ENCODE data around the gene OR4Q2. TPM values are rescaled to one million over a fixed set of nuclear protein-coding genes. Genes with fewer than 3 reads are reported as not detected.

Gene OR4Q2
- total and polyA plus RNA-seq, 2 donors from 2014 or later, result not detected

- DNase-seq, result no peak
- no peak overlapping the region for H3K4me3 ChIP-seq (ENCODE audit: low read length in 3 of 3)
- H3K9ac ChIP-seq (ENCODE audit: low read length in 3 of 3), result no peak overlapping the region
- H3K36me3 ChIP-seq (ENCODE audit: control insufficient read depth in 2 of 3, insufficient read depth in 3 of 3, low read length in 3 of 3), result no peaks in the 10 kb centered on the region
- no peak overlapping the region for H3K27ac ChIP-seq (ENCODE audit: low read depth in 2 of 2, low read length in 2 of 2)
- FAIRE-seq, result no peak
- no peaks in the 10 kb centered on the region for H3K4me1 ChIP-seq (ENCODE audit: control insufficient read depth in 2 of 3, insufficient read depth in 2 of 3, low read depth in 1 of 3, low read length in 3 of 3)
- intact Hi-C loops (cut with DNase I), result no loop called here
- TF ChIP-seq, protein P1, sequence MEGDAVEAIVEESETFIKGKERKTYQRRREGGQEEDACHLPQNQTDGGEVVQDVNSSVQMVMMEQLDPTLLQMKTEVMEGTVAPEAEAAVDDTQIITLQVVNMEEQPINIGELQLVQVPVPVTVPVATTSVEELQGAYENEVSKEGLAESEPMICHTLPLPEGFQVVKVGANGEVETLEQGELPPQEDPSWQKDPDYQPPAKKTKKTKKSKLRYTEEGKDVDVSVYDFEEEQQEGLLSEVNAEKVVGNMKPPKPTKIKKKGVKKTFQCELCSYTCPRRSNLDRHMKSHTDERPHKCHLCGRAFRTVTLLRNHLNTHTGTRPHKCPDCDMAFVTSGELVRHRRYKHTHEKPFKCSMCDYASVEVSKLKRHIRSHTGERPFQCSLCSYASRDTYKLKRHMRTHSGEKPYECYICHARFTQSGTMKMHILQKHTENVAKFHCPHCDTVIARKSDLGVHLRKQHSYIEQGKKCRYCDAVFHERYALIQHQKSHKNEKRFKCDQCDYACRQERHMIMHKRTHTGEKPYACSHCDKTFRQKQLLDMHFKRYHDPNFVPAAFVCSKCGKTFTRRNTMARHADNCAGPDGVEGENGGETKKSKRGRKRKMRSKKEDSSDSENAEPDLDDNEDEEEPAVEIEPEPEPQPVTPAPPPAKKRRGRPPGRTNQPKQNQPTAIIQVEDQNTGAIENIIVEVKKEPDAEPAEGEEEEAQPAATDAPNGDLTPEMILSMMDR (IDR thresholded peaks at IDR 0.05; ENCODE audit: borderline replicate concordance, extremely low read depth, insufficient read depth), result no peak
- H3K9me3 ChIP-seq (ENCODE audit: control insufficient read depth in 2 of 3, insufficient read depth in 1 of 3, low read length in 3 of 3), result peaks cover 0 to 2% (median 0%) of the 10 kb centered on the region in 3 donors
- H3K27me3 ChIP-seq (ENCODE audit: control insufficient read depth, insufficient read depth, low read length), result no peaks in the 10 kb centered on the region
These were observed 29.1 kb downstream of the OR4Q2 start for GRCh38 chr14:20031058-20031457.

DNA sequence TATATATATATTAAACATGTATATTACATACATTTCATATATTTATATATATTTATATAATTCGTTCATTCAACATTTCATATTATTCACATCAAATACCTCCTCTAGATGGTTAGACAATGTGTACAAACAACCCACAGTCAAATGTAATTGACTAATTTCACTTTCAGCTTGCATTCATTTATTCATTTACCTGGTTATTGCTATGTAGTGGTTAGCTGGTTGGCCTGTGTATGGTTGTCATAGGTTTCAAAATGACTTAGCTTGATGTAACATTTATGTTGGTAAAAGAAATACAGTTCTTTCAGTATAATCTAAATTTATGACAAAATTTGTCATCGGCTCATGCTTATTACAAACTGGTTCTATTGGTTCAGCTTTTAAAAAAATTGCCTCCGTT, 33.5 kb downstream of the OR4Q2 start:
- H3K27me3 ChIP-seq (ENCODE audit: control insufficient read depth, insufficient read depth, low read length), result no peaks in the 10 kb centered on the region
- no peaks in the 10 kb centered on the region for H3K9me3 ChIP-seq (ENCODE audit: control insufficient read depth in 2 of 3, insufficient read depth in 1 of 3, low read length in 3 of 3)
- no peaks in the 10 kb centered on the region for H3K4me1 ChIP-seq (ENCODE audit: control insufficient read depth in 2 of 3, insufficient read depth in 2 of 3, low read depth in 1 of 3, low read length in 3 of 3)
- DNase-seq (no peak), FAIRE-seq (no peak)
- no peak overlapping the region for H3K9ac ChIP-seq (ENCODE audit: low read length in 3 of 3)
- TF ChIP-seq, protein P1 (IDR thresholded peaks at IDR 0.05; ENCODE audit: borderline replicate concordance, extremely low read depth, insufficient read depth), result no peak
- H3K36me3 ChIP-seq (ENCODE audit: control insufficient read depth in 2 of 3, insufficient read depth in 3 of 3, low read length in 3 of 3), result no peaks in the 10 kb centered on the region
- no peak overlapping the region for H3K4me3 ChIP-seq (ENCODE audit: low read length in 3 of 3)
- intact Hi-C loops (cut with DNase I), result no loop called here
- H3K27ac ChIP-seq (ENCODE audit: low read depth in 2 of 2, low read length in 2 of 2), result no peak overlapping the region

- no peaks in the 10 kb centered on the region for H3K9me3 ChIP-seq (ENCODE audit: control insufficient read depth in 2 of 3, insufficient read depth in 1 of 3, low read length in 3 of 3)
- DNase-seq (no peak), FAIRE-seq (no peak)
- H3K36me3 ChIP-seq (ENCODE audit: control insufficient read depth in 2 of 3, insufficient read depth in 3 of 3, low read length in 3 of 3), result no peaks in the 10 kb centered on the region
- H3K27ac ChIP-seq (ENCODE audit: low read depth in 2 of 2, low read length in 2 of 2), result no peak within 1 kb of the TSS
- no peaks in the 10 kb centered on the region for H3K4me1 ChIP-seq (ENCODE audit: control insufficient read depth in 2 of 3, insufficient read depth in 2 of 3, low read depth in 1 of 3, low read length in 3 of 3)
- H3K9ac ChIP-seq (ENCODE audit: low read length in 3 of 3), result no peak within 1 kb of the TSS
- H3K27me3 ChIP-seq (ENCODE audit: control insufficient read depth, insufficient read depth, low read length), result no peaks in the 10 kb centered on the region
- no peak within 1 kb of the TSS for H3K4me3 ChIP-seq (ENCODE audit: low read length in 3 of 3)
- intact Hi-C loops (cut with DNase I), result no loop called here
- TF ChIP-seq, protein P1 (IDR thresholded peaks at IDR 0.05; ENCODE audit: borderline replicate concordance, extremely low read depth, insufficient read depth), result no peak
These were observed 34.0 kb downstream of the OR4Q2 start, which contains the start of gene OR4K13 for GRCh38 chr14:20035938-20036337. Gene OR4K13 (minus strand): TSS chr14:20036038. CDS start chr14:20034758, 1,280 bp downstream.

DNA sequence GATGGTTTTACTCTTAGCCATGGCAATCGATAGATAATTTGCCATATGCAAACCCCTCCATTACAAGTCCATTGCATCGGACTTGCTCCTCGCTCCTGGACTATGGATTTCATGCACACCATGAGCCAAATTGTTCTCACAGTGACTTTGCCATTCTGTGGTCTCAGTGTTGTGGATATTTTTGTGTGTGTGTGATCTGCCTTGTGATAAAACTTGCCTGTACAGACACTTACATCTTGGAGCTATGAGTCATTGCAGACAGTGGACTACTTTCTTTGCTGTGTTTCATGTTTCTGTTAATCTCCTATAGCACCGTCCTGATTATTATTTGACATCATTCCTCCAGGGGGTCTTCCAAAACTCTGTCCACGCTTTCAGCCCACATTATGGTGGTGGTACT, 42.3 kb downstream of the OR4Q2 start:
- Histone ChIP-seq H3K36me3 (ENCODE audit: control insufficient read depth in 2 of 3, insufficient read depth in 3 of 3, low read length in 3 of 3) (no peaks in the 10 kb centered on the region), H3K4me3 (ENCODE audit: low read length in 3 of 3) (no peak overlapping the region), H3K9me3 (ENCODE audit: control insufficient read depth in 2 of 3, insufficient read depth in 1 of 3, low read length in 3 of 3) (no peaks in the 10 kb centered on the region), H3K27me3 (ENCODE audit: control insufficient read depth, insufficient read depth, low read length) (no peaks in the 10 kb centered on the region), H3K9ac (ENCODE audit: low read length in 3 of 3) (no peak overlapping the region), H3K4me1 (ENCODE audit: control insufficient read depth in 2 of 3, insufficient read depth in 2 of 3, low read depth in 1 of 3, low read length in 3 of 3) (no peaks in the 10 kb centered on the region), H3K27ac (ENCODE audit: low read depth in 2 of 2, low read length in 2 of 2) (no peak overlapping the region)
- TF ChIP-seq, protein P1 (IDR thresholded peaks at IDR 0.05; ENCODE audit: borderline replicate concordance, extremely low read depth, insufficient read depth), result no peak
- intact Hi-C loops (cut with DNase I), result no loop called here
- no peak for DNase-seq
- no peak for FAIRE-seq

All from kidney (tissue), 14 donors.